ENCODE data around the gene DCAF5. TPM values are rescaled to one million over a fixed set of nuclear protein-coding genes. Genes with fewer than 3 reads are reported as not detected.

The DCAF5 gene
- total RNA-seq, 1 experiment from 2014 or later = 9.0 TPM

DNA sequence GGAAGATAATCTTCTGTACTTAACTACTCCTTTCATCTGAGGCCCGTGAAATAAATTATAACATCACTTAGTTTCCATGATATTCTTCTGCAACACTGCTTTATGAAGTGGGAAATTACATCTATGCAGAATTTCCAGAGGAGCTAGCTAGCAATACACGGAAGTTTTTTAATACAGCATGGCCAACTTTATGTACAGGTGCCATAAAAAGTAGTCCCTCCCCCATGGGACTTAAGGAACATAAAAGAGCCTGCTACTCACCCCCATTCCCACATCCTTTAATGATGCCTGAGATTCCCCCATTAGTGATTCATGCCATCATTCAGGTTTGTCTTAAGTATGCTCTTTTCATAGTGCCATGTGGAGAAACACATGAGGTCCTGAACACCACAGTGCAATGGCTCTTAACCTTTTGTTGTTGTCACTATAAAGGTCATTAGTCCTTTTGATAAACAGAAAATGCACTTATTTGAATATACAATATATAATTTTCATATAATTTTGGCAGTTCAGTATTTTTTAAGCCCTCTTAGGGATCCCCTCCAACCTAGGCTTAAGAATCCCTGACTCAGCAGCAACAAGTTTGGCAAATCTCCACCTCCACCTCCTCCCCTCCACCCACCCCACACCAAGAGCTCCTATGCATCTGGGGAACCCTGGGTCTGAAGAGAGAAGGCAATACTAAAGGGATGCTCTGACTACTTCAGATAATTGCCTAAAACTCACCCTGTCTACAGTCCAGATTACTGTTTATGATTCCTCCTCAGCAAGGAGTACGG, 37.3 kb downstream of the DCAF5 start:
- DNase-seq (ENCODE audit: low read depth) = no peak
- in situ Hi-C loops (cut with HindIII; ENCODE audit: low pct_unique_long_range_greater_than_20kb, low sequenced_read_pairs) = no loop called here

DNA sequence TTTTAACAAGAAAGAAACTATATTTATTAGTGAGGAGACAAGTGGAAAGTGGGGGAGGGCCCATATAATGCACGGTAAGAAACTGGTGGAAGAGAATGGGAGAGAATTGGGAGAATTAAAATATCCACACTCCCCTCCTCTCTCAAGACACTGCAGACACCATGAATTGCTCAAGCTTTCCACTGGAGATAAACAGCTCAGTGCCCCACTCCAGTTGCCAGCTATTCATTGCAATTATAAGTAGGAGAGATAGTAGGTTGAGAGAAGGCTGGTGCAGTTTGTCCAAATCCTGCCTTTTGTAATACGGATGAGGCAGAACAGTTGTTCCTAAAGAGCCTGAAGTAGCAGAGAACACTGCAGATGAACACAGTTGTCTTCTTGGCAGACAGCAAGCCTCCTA, 38.2 kb downstream of the DCAF5 start:
- no peak for DNase-seq (ENCODE audit: low read depth)
- in situ Hi-C loops (cut with HindIII; ENCODE audit: low pct_unique_long_range_greater_than_20kb, low sequenced_read_pairs) = no loop called here

DNA sequence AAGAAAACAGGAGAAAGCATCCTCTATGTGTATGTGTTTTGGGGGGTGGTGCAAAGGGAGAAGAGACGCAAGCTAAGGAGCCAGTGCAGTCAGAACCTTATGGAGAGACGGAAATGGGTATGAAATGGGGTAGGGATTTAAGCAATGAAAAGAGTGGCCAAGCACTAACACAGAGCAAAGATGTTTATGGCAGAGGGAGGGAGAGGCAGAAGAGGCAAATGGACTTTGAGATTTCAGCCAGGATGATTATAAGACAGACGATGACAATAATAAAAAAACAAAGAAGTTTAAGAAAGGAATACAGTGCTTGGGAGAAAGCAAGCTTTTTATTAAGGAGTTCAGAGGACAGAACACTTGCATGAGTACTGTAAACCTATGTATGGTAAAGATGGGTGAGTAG, 44.6 kb downstream of the DCAF5 start:
- DNase-seq (ENCODE audit: low read depth) = no peak
- in situ Hi-C loops (cut with HindIII; ENCODE audit: low pct_unique_long_range_greater_than_20kb, low sequenced_read_pairs) = no loop called here

DNA sequence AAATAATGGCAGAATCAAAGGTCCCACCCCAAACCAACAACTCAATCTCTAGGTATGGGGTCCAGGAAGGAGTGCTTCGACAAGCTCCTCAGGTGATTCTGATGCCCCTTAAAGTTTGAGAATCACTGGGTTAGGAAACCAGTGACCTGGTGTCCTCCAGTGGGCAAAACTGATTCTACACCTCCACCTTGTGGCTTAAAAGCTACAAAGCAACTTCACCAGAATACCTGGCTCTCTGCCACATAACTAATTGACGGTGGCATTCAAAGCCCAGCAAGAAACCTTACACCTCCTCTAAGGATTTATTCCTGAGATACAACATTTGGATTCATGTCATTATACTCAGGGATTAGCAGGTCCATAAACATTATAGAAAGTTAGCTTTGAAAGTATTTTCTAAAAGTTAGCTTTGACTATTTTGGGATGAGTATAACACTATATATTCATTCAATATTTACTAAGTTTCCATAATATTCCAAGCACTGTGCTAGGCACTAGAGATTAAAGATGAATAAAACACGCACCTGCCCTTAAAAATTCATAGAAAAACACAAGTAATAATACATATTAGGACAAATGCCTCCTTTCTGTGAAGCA, 45.4 kb downstream of the DCAF5 start:
- DNase-seq (ENCODE audit: low read depth) = peak; percentile 62
- in situ Hi-C loops (cut with HindIII; ENCODE audit: low pct_unique_long_range_greater_than_20kb, low sequenced_read_pairs) = no loop called here

DNA sequence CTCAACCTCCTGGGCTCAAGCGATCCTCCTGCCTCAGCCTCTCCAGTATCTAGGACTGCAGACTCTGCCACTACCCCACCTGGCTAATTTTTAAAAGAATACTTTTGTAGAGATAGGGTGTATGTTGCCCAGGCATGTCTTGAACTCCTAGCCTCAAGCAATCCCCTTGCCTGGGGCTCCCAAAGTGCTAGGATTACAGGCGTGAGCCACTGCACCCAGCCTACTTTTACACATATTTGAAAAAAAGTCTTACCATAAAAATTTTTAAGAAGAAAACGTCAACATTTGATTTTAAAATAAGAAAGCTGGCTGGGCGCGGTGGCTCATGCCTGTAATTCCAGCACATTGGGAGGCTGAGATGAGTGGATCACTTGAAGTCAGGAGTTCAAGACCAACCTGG, 46.5 kb downstream of the DCAF5 start:
- DNase-seq (ENCODE audit: low read depth) = no peak
- in situ Hi-C loops (cut with HindIII; ENCODE audit: low pct_unique_long_range_greater_than_20kb, low sequenced_read_pairs) = no loop called here

DNA sequence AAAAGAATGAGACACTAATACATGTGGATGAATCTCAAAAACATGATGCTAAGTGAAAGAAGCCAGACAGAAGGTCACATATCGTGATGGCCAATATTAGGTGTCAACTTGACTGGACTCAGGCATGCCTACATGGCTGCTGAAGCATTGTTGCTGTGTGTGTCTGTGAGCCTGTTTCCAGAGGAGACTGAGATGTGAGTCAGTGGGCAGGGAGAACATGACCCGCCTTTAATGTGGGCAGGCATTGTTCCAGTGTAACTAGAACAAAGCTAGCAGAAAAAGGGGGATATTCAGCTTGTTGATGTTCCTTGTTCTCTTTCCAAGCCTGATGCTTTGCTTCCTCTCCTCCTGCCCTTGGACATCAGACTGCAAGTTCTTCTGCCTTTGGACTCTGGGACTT, 47.6 kb downstream of the DCAF5 start:
- in situ Hi-C loops (cut with HindIII; ENCODE audit: low pct_unique_long_range_greater_than_20kb, low sequenced_read_pairs) = no loop called here
- DNase-seq (ENCODE audit: low read depth) = no peak

DNA sequence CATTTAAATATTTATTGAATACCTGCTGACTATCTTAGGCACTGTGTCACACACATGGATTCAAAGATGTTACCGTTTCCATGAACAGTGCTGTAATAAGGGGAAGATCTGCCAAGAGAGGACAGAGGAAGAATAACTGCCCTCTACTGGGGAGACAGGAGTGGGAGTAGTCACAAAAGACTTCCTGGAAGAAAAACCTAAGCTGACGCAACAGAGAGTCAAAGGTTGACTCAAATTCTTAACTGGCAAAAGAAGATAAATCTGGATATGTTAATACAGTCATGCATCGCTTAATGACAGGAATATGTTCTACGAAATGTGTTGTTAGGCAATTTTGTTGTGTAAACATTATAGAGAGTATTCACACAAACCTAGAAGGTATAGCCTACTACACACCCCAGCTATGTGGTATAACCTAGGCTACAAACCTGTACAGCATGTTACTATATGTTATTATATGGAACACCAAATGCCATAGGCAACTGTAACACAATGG, 51.5 kb downstream of the DCAF5 start:
- DNase-seq (ENCODE audit: low read depth) = peak; percentile 83
- in situ Hi-C loops (cut with HindIII; ENCODE audit: low pct_unique_long_range_greater_than_20kb, low sequenced_read_pairs) = no loop called here

DNA sequence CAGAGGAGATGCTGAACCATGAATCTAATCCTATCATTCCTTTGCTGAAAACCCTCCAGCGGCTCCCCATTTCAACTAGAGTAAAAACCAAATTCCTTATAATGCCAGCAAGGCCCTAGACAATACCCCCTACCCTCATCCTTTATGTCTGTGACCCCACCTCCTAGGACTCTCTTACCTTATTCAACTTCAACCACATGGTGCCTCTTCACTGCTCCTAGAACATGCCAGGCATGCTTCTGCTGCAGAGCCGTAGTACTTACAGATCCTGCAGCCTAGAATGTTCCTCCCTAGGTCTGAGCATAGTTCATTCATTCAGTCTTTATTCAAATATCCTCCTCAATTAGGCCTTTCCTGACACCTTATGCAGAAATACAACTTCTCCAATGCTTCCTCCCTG, 54.9 kb downstream of the DCAF5 start:
- no peak for DNase-seq (ENCODE audit: low read depth)
- in situ Hi-C loops (cut with HindIII; ENCODE audit: low pct_unique_long_range_greater_than_20kb, low sequenced_read_pairs) = no loop called here

DNA sequence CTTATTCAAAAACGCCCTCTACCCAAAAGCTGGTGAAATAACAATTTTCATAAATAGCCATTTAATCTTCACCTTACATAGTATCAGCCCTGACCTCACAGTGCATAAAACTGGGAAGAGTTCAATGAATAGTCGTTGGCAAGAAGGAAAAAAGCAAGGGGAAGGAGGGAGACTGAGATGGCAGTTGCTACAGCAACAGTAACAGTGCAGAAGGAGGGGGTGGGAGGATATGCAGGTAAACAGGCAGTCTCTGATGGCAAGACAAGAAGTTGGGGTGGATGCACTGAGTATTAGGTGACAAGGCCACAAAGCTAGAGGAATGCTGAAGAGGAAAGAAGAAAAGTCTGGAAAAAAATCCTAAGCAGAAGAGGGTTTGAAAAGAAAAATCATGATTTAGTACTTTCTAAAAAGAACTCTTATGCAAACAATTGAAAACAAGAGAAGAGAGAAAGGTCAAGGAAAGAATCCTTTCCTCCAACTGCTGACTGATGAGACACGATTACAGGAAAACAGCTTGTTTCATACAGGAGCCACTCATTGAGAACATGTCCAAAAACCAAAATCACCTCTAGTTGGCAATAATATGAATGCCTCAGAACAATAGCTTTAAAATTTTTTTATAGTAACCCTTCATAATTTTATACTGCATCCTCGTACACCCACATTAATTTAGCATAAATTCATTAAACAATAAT, 56.0 kb downstream of the DCAF5 start:
- DNase-seq (ENCODE audit: low read depth) = no peak
- in situ Hi-C loops (cut with HindIII; ENCODE audit: low pct_unique_long_range_greater_than_20kb, low sequenced_read_pairs) = no loop called here

DNA sequence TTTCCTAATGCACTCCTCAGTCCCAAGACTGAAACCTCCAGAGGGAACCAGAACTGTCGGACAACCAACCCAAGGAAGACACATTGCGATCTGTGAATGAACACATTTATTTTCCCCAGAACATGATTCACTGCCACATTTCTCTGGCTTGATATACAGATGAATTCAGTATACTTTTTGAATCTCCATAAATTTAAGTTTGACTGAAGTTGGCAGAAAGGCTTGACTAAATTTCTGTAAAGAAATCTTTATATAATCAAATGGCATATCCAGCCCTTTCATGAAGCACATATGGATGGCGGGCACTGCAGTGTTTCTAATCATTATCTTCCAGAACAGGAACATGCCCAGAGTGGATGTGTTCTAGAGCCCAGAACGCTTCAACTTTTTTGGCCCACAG, 56.7 kb downstream of the DCAF5 start:
- in situ Hi-C loops (cut with HindIII; ENCODE audit: low pct_unique_long_range_greater_than_20kb, low sequenced_read_pairs) = no loop called here

DNA sequence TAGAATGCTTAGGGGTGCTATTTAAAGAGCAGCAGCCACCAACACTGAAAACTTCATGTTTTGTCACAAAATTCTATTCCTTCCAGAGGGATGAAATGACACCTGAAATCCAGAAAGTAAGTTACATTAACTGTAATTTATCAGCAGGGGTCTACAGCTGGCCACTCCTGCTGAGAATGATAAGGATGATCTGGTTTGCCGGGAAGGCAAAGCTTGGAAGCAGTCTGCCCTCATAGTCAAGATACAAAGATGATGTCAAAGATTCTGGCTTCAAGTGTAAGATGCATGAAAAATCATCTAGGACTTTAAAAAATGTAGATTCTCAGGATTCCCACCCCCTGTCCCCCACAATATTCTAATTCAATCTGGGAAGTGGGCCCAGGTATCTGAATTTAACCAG, 58.4 kb downstream of the DCAF5 start:
- in situ Hi-C loops (cut with HindIII; ENCODE audit: low pct_unique_long_range_greater_than_20kb, low sequenced_read_pairs) = no loop called here
- DNase-seq (ENCODE audit: low read depth) = no peak

More for the DNA sequence above, 56.7 kb downstream of the DCAF5 start:
- DNase-seq (ENCODE audit: low read depth) = no peak

DNA sequence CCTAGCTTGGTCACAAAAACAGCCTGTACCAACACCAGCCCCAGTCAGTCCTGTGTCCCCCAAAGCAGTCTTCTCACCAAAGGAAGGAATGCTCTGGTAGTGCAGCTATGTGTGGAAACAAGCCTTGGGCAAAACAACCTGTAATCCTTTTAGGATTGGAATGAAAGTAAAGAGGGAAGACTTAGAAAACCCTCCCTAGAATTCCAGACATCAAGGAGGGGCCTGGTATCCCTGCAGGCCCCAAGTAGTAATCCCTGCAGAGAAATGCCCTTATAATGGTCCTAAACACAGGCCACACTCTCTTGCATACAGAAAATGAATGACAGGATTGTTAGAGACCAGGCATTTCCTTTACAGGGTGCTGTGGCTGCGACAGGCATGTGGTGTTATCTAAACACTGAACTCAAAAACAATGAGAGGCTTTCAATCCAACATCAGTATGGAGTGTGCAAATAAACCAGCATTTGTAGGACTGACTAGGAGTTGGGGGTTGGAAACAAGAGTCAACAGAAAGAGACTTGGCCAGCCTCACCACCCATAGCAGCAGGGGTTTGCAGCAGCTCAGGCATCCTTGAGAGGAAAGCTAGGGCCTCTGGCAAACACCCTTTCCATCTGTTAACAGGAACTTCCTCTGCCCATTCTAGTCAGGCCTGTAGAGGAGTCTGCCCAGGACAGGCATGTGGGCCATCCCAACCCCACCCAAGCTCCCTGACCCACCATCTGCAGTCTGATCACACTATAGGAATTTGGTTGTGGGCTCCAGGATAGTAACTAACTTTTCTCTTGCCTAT, 59.1 kb downstream of the DCAF5 start:
- DNase-seq (ENCODE audit: low read depth) = no peak
- in situ Hi-C loops (cut with HindIII; ENCODE audit: low pct_unique_long_range_greater_than_20kb, low sequenced_read_pairs) = no loop called here

DNA sequence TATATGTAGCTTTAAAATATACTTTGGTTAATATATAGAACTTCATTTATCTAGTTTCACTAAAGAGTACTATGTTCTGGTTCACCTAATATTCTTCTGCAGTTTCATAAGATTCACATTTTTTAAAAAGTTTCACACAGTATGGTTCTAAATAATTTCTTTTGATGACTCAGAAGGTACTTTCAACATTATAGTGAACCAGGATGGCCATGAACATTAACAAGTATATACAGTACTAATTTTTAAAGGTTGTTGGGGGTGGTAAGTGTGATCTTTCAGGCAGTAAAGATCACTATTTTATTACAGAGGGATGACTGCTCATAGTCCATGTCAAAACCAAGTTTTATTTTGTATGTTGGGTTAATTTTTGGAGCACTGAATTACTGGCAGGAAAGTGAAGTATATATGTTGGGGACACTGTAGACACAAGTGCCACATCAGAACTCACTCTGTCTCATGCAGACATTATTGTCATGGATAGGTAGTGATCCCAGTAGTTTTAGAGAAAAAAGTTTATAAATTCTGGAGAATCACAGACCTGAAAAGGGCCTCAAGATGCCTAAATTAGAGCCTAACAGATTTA, 60.0 kb downstream of the DCAF5 start:
- no peak for DNase-seq (ENCODE audit: low read depth)
- in situ Hi-C loops (cut with HindIII; ENCODE audit: low pct_unique_long_range_greater_than_20kb, low sequenced_read_pairs) = no loop called here

DNA sequence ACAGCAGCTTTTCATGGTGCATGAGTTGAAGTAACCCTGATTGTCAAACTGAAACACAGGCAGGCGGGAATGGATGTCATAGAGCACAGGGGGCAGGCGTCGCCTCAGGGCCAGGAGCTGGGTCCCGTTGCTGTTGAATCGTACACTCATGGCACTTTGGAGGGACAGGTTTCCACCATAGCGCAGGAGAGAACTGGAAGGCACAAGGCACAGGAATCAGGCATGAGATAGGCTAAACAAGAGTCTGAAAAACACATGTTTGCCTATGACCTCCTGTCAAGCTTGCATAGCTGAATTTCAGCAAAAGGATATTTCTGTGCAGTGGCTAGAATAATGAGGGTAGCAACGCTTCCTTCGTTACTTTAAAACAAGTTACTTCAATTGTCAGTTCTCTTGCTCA, 61.2 kb downstream of the DCAF5 start:
- no peak for DNase-seq (ENCODE audit: low read depth)
- in situ Hi-C loops (cut with HindIII; ENCODE audit: low pct_unique_long_range_greater_than_20kb, low sequenced_read_pairs) = no loop called here

DNA sequence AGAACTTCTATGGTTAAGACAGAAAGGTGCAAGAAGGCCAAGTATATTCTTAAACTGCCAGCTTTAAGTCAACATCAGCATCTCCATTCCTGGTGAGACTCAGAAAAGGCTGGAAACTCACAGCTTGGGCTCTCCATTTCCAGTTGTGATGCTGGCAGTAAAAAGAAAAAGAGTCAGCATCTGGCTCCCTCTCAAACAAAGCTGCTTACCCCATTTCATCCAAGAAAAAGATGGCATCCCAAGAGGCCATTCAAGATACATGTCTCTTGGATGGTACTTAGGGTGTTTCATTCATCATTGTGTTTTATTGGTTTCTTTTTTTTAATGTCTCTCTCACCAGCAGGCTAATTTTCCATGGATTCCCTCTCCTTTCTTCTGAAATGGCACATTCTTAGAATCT, 61.9 kb downstream of the DCAF5 start:
- DNase-seq (ENCODE audit: low read depth) = no peak
- in situ Hi-C loops (cut with HindIII; ENCODE audit: low pct_unique_long_range_greater_than_20kb, low sequenced_read_pairs) = no loop called here

DNA sequence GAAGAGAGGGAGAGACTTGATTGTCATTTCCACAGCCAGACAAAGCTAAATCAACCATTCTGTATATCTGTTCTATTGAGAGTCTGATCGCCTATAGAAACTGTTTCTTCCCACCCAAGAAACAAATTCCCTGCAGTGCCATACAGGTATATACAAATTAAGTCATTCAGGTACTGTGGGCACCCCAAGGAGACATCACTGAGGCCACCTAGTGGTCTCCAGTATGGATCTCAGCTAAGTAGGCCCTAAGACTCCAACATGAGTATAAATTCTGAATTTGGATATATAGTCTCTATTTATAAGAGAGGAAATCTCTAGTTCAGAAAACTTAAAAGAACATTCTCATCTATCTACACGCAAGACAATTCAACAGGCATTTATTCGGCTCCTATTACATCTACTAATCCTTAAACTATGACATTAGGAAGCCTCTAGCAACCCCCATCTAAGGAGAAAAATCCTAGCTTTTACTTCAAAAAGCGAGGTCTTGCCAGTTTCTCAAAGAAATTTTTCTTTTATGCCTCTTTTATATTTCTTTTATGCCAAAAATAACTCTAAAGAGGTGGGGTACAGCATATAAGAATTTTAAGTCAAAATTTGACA, 62.6 kb downstream of the DCAF5 start:
- in situ Hi-C loops (cut with HindIII; ENCODE audit: low pct_unique_long_range_greater_than_20kb, low sequenced_read_pairs) = no loop called here
- no peak for DNase-seq (ENCODE audit: low read depth)

DNA sequence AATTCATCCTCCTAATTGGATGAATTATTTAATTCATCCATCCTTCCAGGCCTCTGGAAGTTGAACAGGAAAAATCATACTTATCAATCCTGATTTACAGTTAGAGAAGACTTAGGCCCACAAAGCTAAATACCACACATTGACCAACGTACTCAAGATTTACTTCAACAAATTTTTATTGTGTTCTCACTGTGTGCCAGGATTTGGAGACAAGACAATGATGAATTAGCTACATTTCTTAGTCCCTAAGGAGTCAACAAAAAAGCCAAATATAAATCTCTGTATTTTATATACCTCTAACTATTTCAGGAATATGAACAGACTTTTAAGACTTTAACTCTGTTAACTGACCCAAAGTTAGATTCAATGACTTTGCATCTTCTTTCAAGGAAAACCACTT, 63.9 kb downstream of the DCAF5 start:
- in situ Hi-C loops (cut with HindIII; ENCODE audit: low pct_unique_long_range_greater_than_20kb, low sequenced_read_pairs) = no loop called here

DNA sequence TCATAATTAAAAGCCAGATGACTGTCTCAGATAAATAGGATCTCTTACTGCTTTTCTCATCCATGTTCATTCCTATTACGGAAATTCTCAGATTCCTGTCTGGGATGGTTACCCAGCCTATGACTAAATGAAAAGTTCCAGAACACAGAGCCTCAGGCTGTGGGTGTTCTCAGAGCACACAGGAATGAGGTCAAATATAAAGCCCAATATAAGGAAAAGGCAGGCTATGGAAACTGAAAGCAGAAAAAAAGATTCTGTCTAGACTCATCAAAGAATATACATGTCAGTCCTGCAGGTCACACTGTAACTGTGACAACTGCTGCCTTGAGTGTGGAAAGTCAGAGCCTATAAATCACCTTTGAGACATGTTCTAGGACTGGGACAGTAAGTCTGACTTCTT, 64.3 kb downstream of the DCAF5 start:
- no peak for DNase-seq (ENCODE audit: low read depth)
- in situ Hi-C loops (cut with HindIII; ENCODE audit: low pct_unique_long_range_greater_than_20kb, low sequenced_read_pairs) = no loop called here

More for the DNA sequence above, 63.9 kb downstream of the DCAF5 start:
- DNase-seq (ENCODE audit: low read depth) = no peak

Measured in Caki2 (cell line).